ENCODE measurements around the gene LTBP4. TPM values are rescaled to one million over a fixed set of nuclear protein-coding genes. Genes with fewer than 3 reads are reported as not detected.

Gene LTBP4
- total RNA-seq, 1 donor from 2014 or later, result 46.9 TPM

GRCh38 chr19:40596608-40597328 is 4.4 kb upstream of the LTBP4 start:
- Mint-ChIP-seq H3K9me3 (ENCODE audit: unreplicated experiment) (no peaks in the 10 kb centered on the region), H3K36me3 (ENCODE audit: low read depth, unreplicated experiment) (peaks cover 2% of the 10 kb centered on the region), H3K27me3 (ENCODE audit: low read depth, unreplicated experiment) (peaks cover 28% of the 10 kb centered on the region), H3K4me3 (ENCODE audit: unreplicated experiment) (no peak overlapping the region), H3K4me1 (ENCODE audit: low read depth, unreplicated experiment) (peaks cover 21% of the 10 kb centered on the region), H3K27ac (ENCODE audit: unreplicated experiment) (no peak overlapping the region)
- peak overlapping the region; percentile 80 for H3K9ac ChIP-seq (ENCODE audit: low read length)
- FAIRE-seq (no peak), DNase-seq (ENCODE audit: low read depth) (no peak)
- H4K20me1 ChIP-seq (ENCODE audit: insufficient read depth, low read length), result peaks cover 12% of the 10 kb centered on the region
- peak overlapping the region; percentile 27 for H3K27ac ChIP-seq (ENCODE audit: low read depth, low read length)
- no peaks in the 10 kb centered on the region for H3K79me2 ChIP-seq (ENCODE audit: insufficient read depth, low read length)
- peaks cover 28% of the 10 kb centered on the region for H3K4me1 ChIP-seq (ENCODE audit: insufficient read depth, low read length)
- H3K9me3 ChIP-seq (ENCODE audit: insufficient read depth, low read depth, low read length), result no peaks in the 10 kb centered on the region
- TF ChIP-seq CTCF (IDR thresholded peaks at IDR 0.05; ENCODE audit: insufficient read depth, low read depth, low read length) (no peak), EZH2 (IDR thresholded peaks at IDR 0.05; ENCODE audit: insufficient read depth, low read length) (no peak)
- H3K27me3 ChIP-seq (ENCODE audit: insufficient read depth, low read length), result no peaks in the 10 kb centered on the region
- peak overlapping the region; percentile 60 for H3K4me3 ChIP-seq (ENCODE audit: insufficient read depth, low read depth, low read length)
- H3K36me3 ChIP-seq (ENCODE audit: insufficient read depth, low read length), result no peaks in the 10 kb centered on the region
- H3K4me2 ChIP-seq (ENCODE audit: low read length), result peak overlapping the region; percentile 86
- H2AFZ ChIP-seq (ENCODE audit: low read depth, low read length), result peak overlapping the region; percentile 39

GRCh38 chr19:40597329-40597838 is 3.8 kb upstream of the LTBP4 start:
- H3K4me3 ChIP-seq (ENCODE audit: insufficient read depth, low read depth, low read length), result peak overlapping the region; percentile 60
- H3K36me3 Mint-ChIP-seq (ENCODE audit: low read depth, unreplicated experiment), result no peaks in the 10 kb centered on the region
- H3K9me3 Mint-ChIP-seq (ENCODE audit: unreplicated experiment), result no peaks in the 10 kb centered on the region
- no peak overlapping the region for H2AFZ ChIP-seq (ENCODE audit: low read depth, low read length)
- peak overlapping the region; percentile 86 for H3K4me2 ChIP-seq (ENCODE audit: low read length)
- TF ChIP-seq CTCF (IDR thresholded peaks at IDR 0.05; ENCODE audit: insufficient read depth, low read depth, low read length) (no peak), EZH2 (IDR thresholded peaks at IDR 0.05; ENCODE audit: insufficient read depth, low read length) (no peak)
- H3K79me2 ChIP-seq (ENCODE audit: insufficient read depth, low read length), result no peaks in the 10 kb centered on the region
- DNase-seq (ENCODE audit: low read depth) (no peak), FAIRE-seq (no peak)
- peaks cover 14% of the 10 kb centered on the region for H4K20me1 ChIP-seq (ENCODE audit: insufficient read depth, low read length)
- no peaks in the 10 kb centered on the region for H3K36me3 ChIP-seq (ENCODE audit: insufficient read depth, low read length)
- peaks cover 21% of the 10 kb centered on the region for H3K4me1 Mint-ChIP-seq (ENCODE audit: low read depth, unreplicated experiment)
- H3K9me3 ChIP-seq (ENCODE audit: insufficient read depth, low read depth, low read length), result no peaks in the 10 kb centered on the region
- H3K4me1 ChIP-seq (ENCODE audit: insufficient read depth, low read length), result peaks cover 34% of the 10 kb centered on the region
- H3K27ac Mint-ChIP-seq (ENCODE audit: unreplicated experiment), result no peak overlapping the region
- no peaks in the 10 kb centered on the region for H3K27me3 ChIP-seq (ENCODE audit: insufficient read depth, low read length)
- peak overlapping the region; percentile 73 for H3K4me3 Mint-ChIP-seq (ENCODE audit: unreplicated experiment)
- peaks cover 30% of the 10 kb centered on the region for H3K27me3 Mint-ChIP-seq (ENCODE audit: low read depth, unreplicated experiment)
- peak overlapping the region; percentile 80 for H3K9ac ChIP-seq (ENCODE audit: low read length)
- H3K27ac ChIP-seq (ENCODE audit: low read depth, low read length), result peak overlapping the region; percentile 27

All from astrocyte (in vitro differentiated cells and primary cell).